ENCODE measurements around the gene ELAC2.

GRCh38 chr17:12979246-12979645, 38.6 kb downstream of the ELAC2 start:
- TF ChIP-seq CREM (IDR thresholded peaks at IDR 0.05; ENCODE audit: low read depth) (no peak), SIN3A (IDR thresholded peaks at IDR 0.05; ENCODE audit: low read depth, low read length) (no peak)

Measured in GM12878 (cell line).